Lung (tissue), 13 donors: ENCODE measurements around the gene SLC35E1. TPM values are rescaled to one million over a fixed set of nuclear protein-coding genes. Genes with fewer than 3 reads are reported as not detected.

ENCODE experiments used
- ATAC-seq: fragments of 200-7000 bp; cut with Tn5 transposase; one replicate; pipeline ENCODE4 v1.9.1; 2020; ENCODE audit warnings: moderate number of reproducible peaks; ENCODE audit not compliant: insufficient read depth, low FRiP score
- DNase-seq, 3 donors: peaks; one replicate each; pipeline ENCODE4 v3.0.0-alpha.2; 2013 to 2017
- H3K27ac ChIP-seq, 2 donors: one replicate each; pipeline ENCODE4 v1.5.1; 2013; ENCODE audit warnings: mild to moderate bottlenecking in 2 of 2, moderate library complexity in 2 of 2, control low read depth in 1 of 2, inconsistent platforms in 1 of 2, low read depth in 1 of 2, low read length in 1 of 2
- H3K27me3 ChIP-seq, 3 donors: one replicate each; pipeline ENCODE4 v1.5.1; 2013; ENCODE audit warnings: low read length in 2 of 3; ENCODE audit not compliant: control insufficient read depth in 3 of 3, insufficient read depth in 3 of 3
- H3K36me3 ChIP-seq, 4 donors: one replicate each; pipeline ENCODE4 v1.5.1; 2013; ENCODE audit warnings: low read length in 4 of 4, mild to moderate bottlenecking in 1 of 4, moderate library complexity in 1 of 4; ENCODE audit not compliant: control insufficient read depth in 4 of 4, insufficient read depth in 4 of 4
- H3K4me1 ChIP-seq, 5 donors: one replicate each; pipeline ENCODE4 v1.5.1; 2013; ENCODE audit warnings: low read length in 5 of 5, mild to moderate bottlenecking in 2 of 5, moderate library complexity in 1 of 5; ENCODE audit not compliant: control insufficient read depth in 5 of 5, insufficient read depth in 5 of 5
- H3K4me3 ChIP-seq: one replicate; pipeline ENCODE4 v1.5.1; 2013; ENCODE audit warnings: mild to moderate bottlenecking, control low read depth, moderate library complexity
- H3K9ac ChIP-seq, 2 donors: one replicate each; pipeline ENCODE4 v1.5.1; 2013; ENCODE audit warnings: low read length in 2 of 2, control low read depth in 1 of 2; ENCODE audit not compliant: insufficient read depth in 1 of 2
- H3K9me3 ChIP-seq, 4 donors: one replicate each; pipeline ENCODE4 v1.5.1; 2013; ENCODE audit warnings: low read length in 3 of 4, mild to moderate bottlenecking in 1 of 4, moderate library complexity in 1 of 4; ENCODE audit not compliant: control insufficient read depth in 4 of 4, insufficient read depth in 3 of 4
- CTCF ChIP-seq: IDR thresholded peaks from 2 replicates; pipeline ENCODE4 v1.5.1; 2012; ENCODE audit warnings: mild to moderate bottlenecking; ENCODE audit errors: control extremely low read depth, extremely low read depth
- WGBS, 2 donors: extraction: QIAGEN DNeasy Blood & Tissue Kit; methylation state at CpG; one replicate each; pipeline ENCODE4 v1.1.7; 2013; 5-methylcytosine and 5-hydroxymethylcytosine counted together
- polyA plus RNA-seq, 2 donors: library from polyadenylated mRNA; stranded (reverse); fragments of 200-250 nt; gene quantifications; one replicate each; pipeline ENCODE4 v1.2.1, GENCODE V29; 2013
- small RNA-seq: library from RNA; depleted of rRNA; stranded (forward); fragments of <200 nt; gene quantifications from one replicate; pipeline ENCODE3, GENCODE V24; 2014; ENCODE audit warnings: low replicate concordance
- total RNA-seq, 2 donors: library from RNA; depleted of rRNA in 1 of 2; stranded (reverse); fragments of >200 nt in 1 of 2; gene quantifications; one replicate each; pipeline ENCODE4 v1.2.1, GENCODE V29; 2014 to 2021
- donor health status: control.
- donor health status: control.
- donor health status: Bipolar disorder and iron deficiency.
- donor health status: healthy.
- donor health status: DM: yes; HTN: yes; CAD: no.

Gene SLC35E1
- total and polyA plus RNA-seq, 4 donors, result 24.9 to 58.1 (median 33.3) TPM

- Histone ChIP-seq H3K4me3 (no peak overlapping the region), H3K27ac (no peak overlapping the region), H3K9me3 (no peaks in the 10 kb centered on the region), H3K27me3 (no peaks in the 10 kb centered on the region), H3K4me1 (peaks cover 0 to 3% (median 1%) of the 10 kb centered on the region in 5 donors), H3K9ac (no peak overlapping the region), H3K36me3 (peaks cover 11 to 24% (median 13%) of the 10 kb centered on the region in 4 donors)
- no peak for ATAC-seq
- TF ChIP-seq CTCF, result no peak
- DNase-seq, result no peak
- 89 to 90% methylated on average over 3 of the region's 3 CpGs for WGBS, 2 donors
These were observed 67.9 kb downstream of the SLC35E1 start for GRCh38 chr19:16504271-16504670.

Small RNA genes lying within 50 kb of the gene (small RNA-seq; reads per million reads assigned to genes)
- not detected for gene RN7SL146P

Other genes with a start within 250 kb of the SLC35E1 start
- gene KLF2, start 247.6 kb downstream of the SLC35E1 start, total RNA-seq, result 100 to 1,000 TPM in 1 of 2 donors, 10 to 100 TPM in 1; 32.5 to 104 TPM
- gene KLF2, start 247.6 kb downstream of the SLC35E1 start, polyA plus RNA-seq, result 100 to 1,000 TPM in 1 of 2 donors, 1 to 10 TPM in 1; 7.7 to 121 TPM
- gene EPS15L1, start 100.4 kb downstream of the SLC35E1 start, total RNA-seq, result 10 to 100 TPM; 31.7 to 47.0 TPM
- gene EPS15L1, start 100.4 kb downstream of the SLC35E1 start, polyA plus RNA-seq, result 10 to 100 TPM; 18.7 to 20.1 TPM
- gene CALR3, start 76.2 kb downstream of the SLC35E1 start, total RNA-seq, result not detected
- under 1 TPM in 1 of 2 donors, not detected in 1; 0.07 TPM for gene CALR3, start 76.2 kb downstream of the SLC35E1 start, polyA plus RNA-seq
- gene C19orf44, start 76.0 kb downstream of the SLC35E1 start, total RNA-seq, result 1 to 10 TPM; 5.2 to 9.4 TPM
- gene C19orf44, start 76.0 kb downstream of the SLC35E1 start, polyA plus RNA-seq, result 1 to 10 TPM; 3.1 to 4.0 TPM
- 10 to 100 TPM; 26.5 to 30.9 TPM for gene CHERP, start 30.0 kb downstream of the SLC35E1 start, total RNA-seq
- gene CHERP, start 30.0 kb downstream of the SLC35E1 start, polyA plus RNA-seq, result 10 to 100 TPM; 19.5 to 20.2 TPM
- gene MED26, start 55.8 kb upstream of the SLC35E1 start, total RNA-seq, result 10 to 100 TPM in 1 of 2 donors, 1 to 10 TPM in 1; 8.9 to 18.2 TPM
- gene MED26, start 55.8 kb upstream of the SLC35E1 start, polyA plus RNA-seq, result 1 to 10 TPM; 7.0 to 7.4 TPM
- 10 to 100 TPM; 78.8 to 78.9 TPM for gene SMIM7, start 87.7 kb upstream of the SLC35E1 start, total RNA-seq
- 10 to 100 TPM; 68.0 to 86.3 TPM for gene SMIM7, start 87.7 kb upstream of the SLC35E1 start, polyA plus RNA-seq
- 1 to 10 TPM; 3.9 to 6.2 TPM for gene TMEM38A, start 88.7 kb upstream of the SLC35E1 start, total RNA-seq
- 1 to 10 TPM; 3.6 to 3.8 TPM for gene TMEM38A, start 88.7 kb upstream of the SLC35E1 start, polyA plus RNA-seq
- 1 to 10 TPM; 7.3 to 7.6 TPM for gene NWD1, start 147.4 kb upstream of the SLC35E1 start, total RNA-seq
- gene NWD1, start 147.4 kb upstream of the SLC35E1 start, polyA plus RNA-seq, result 1 to 10 TPM in 1 of 2 donors, under 1 TPM in 1; 0.55 to 2.6 TPM